Fibroblast of the conjunctiva (primary cell): ENCODE measurements around the gene LBR.
A peak's percentile ranks its signal among the peaks of the same experiment; 100 is the strongest.
"Not testable (repeated sequence)": the region's sequence is repeated elsewhere in the genome, so short reads cannot be mapped to it uniquely, and the experiment has no call there.

Experiments
- DNase-seq: peaks from one replicate; pipeline ENCODE4 v3.0.0-alpha.2; 2010; ENCODE audit warnings: low read depth

LBR gene

DNA sequence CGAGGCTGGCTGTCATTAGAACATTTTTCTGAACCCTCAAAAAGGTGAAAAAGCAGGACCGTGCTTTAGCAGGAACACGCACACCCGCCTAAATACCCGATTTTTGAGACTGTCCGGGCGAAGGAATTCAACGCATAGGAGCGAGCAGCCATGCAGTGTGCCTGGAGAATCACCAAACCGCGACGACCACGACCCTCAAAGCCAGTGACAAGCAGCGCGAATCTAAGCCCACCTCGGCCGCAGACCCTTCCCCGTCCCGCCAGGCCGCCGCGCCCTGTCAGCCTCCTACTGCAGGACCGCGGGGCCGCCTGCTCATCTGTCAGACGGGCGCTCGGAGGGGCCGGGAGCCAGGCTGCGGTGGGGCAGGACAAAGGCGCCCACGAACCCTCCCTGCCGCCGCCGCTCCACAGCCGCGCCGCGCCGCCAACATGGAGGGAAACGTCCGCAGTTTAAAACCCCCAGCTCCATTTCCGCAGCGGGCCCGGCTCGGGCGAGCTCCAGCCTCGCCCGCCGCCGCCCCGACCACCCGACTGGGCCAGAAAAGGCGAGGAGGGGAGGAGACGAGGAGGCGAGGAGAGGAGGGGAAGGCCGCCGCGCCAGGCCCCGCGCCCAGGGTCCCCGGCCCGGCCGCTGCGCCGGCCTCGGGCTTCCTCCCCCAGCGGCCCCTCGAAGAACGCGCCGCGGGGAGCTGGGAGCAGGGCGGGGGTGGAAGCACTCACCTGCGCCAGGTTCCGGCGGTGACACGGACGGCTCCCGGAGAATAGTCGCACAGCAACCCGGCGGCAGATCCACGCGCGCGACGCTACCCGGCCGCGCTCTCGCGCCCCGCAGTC is at the start of gene LBR:
TSS of gene LBR (minus strand) at position 804 of the 833 bp plus-strand sequence. CDS start 3,963 bp downstream, outside the sequence.
- DNase-seq, result no peak

DNA sequence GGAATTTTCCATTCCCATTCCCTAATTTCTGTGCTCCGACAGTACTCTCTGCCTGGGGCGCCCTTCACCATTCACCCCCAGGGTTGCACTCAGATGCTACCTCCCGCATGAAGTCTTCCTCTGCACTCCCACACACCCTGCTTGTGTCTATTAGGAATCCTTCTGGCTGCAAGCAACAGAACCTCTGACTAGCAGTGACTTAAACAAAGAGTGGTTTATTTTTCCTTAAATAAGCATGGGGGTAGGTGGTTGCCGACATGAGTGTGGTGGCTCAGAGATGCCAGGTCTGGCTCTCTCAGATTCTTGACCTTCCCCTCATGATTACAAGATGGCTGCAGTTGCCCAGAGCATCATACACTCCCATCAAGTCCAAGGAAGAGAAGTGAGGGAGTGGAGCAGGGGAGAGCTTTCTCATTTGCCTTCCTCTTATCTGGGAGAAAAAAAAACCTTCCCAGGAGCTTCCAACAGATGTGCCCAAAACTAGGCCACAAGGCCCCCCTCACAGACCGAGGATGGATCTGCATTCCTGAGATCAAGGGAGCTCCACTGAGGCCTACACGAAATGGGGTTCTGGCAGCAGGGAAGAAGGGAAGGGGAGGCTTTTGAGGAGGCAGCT is 49.6 kb upstream of the LBR start:
- DNase-seq, result no peak

DNA sequence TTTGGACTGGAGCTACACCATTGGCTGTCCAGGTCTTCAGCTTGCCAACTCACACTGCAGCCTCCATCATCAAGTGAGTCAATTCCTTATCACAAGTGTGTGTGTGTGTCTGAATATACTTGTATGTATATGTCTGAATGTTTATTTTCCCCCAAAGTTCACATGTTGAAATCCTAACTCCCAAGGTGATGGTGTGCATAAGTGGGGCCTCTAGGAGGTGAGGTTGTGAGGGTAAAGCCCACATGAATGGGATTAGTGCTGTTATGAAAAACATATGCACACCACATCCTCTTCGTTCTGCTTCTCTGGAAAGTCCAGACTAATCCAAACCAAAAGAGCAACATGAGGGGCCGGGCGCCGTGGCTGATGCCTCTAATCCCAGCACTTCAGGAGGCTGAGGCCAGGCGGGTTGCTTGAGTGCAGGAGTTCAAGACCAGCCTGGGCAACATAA is 48.7 kb upstream of the LBR start:
- DNase-seq, result peak; percentile 62

DNA sequence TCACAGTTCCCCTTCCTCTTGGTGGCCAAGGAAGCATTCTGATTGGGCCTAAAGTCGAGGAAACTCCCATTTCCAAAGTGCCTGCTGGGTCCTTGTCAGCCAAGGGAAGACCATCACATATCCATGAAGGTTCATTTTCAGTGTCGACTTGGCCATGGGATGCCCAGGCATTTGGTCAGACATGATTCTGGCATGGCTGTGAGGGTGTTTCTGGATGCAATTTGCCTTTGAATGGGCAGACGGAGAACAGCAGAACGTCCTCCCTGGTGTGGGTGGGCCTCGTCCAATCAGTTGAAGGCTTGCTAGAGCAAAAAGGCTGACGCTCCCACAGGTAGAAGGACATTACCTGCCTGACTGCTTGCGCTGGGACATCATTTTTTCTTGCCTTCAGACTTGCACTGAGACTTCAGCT is 48.3 kb upstream of the LBR start:
- DNase-seq, result no peak

DNA sequence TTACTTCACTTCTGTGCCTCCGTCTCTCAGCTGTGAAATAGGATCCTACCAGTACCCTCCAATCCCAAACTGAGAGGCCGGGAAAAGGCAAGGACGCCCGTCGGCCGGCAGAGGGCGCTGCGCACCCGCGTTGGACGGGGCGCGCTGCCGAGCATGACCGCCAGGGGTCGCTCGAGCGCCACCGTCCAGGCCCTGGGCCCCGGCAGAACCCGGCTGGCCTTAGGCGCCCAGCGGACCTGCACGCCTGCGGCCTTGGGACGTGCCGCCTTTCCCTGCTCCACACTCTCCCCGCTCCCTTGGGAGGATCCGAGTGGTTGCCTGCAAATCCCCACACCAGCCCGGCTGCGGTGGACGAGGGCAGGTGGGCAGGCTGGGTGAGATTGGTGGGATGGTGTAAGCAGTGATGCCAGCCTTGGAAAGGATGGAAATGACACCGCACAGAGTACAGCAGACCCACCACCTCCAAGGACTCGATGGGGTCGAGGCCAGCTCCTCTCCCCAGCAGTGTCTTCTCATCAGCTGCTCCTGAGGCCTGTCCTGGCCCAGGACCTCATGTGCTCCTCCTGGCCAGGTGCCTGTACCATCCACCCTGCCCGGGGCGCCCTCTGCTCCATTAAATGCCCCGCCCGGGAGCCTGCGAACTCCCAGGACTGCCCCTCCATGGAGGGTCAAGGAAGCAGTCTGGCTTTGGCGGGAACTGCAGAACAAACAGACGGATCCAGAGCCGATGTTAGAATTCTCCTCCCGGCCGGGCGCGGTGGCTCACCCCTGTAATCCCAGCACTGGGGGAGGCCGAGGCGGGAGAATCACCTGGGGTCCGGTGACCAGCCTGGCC is 47.4 kb upstream of the LBR start:
- DNase-seq, result peak; percentile 22

DNA sequence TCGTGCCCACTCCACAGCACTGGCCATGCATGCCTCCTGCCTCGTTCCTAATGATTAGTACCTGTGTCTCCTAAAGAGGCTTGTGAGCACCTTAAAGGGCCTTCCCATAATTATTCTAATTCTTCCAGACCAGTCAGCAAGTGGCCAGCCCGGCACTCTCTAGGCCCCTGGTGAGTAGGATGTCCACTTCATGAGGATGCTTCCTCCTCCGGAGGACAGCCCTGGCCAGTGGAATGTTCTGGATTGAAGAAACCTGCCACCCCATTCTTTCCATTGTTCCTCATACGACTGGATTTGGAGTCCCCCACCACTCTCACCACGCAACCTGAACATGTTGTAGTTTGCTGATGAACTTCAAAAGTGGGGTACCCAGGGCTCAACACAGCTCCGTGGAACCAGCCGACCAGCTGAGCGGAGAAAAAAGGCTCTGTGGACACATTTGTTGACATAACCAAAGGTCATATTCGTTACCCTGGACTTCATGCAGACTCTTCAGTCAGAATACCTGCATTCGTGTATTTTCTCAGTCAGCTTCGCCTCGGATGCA is 46.7 kb upstream of the LBR start:
- DNase-seq, result no peak

DNA sequence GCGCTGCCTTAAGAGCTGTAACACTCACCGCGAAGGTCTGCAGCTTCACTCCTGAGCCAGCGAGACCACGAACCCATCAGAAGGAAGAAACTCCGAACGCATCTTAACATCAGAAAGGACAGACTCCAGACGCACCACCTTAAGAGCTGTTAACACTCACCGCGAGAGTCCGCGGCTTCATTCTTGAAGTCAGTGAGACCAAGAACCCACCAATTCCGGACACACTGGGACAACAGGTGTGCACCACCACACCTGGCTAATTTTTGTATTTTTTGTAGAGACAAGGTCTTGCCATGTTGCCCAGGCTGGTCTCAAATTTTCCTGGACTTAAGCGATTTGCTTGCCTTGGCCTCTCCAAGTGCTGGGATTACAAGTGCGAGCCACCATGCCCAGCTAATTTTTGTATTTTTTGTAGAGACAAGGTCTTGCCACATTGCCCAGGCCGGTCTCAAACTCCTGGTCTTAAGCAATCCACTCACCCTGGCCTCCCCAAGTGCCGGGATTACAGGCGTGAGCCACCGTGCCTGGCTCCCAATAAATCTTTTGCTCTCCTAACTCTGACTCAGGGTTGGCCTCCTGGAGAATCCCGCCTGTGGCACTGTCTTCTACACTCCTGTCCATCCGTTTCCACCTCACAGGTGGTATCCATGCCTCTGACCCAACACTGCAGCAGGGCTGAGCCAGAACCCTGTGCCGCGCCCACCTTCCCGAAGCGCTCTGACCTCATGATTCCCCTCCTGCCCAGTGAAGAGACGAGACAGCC is 46.0 kb upstream of the LBR start:
- DNase-seq, result not testable (repeated sequence)

DNA sequence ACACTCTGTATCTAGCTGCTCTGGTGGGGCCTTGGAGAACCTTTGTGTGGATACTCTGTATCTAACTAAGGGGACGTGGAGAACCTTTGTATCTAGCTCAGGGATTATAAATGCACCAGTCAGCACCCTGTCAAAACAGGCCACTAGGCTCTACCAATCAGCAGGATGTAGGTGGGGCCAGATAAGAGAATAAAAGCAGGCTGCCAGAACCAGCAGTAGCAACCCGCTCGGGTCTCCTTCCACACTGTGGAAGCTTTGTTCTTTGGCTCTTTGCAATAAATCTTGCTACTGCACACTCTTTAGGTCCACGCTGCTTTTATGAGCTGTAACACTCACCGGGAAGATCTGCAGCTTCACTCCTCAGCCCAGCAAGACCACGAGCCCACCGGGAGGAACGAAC is 45.4 kb upstream of the LBR start:
- DNase-seq, result not testable (repeated sequence)

DNA sequence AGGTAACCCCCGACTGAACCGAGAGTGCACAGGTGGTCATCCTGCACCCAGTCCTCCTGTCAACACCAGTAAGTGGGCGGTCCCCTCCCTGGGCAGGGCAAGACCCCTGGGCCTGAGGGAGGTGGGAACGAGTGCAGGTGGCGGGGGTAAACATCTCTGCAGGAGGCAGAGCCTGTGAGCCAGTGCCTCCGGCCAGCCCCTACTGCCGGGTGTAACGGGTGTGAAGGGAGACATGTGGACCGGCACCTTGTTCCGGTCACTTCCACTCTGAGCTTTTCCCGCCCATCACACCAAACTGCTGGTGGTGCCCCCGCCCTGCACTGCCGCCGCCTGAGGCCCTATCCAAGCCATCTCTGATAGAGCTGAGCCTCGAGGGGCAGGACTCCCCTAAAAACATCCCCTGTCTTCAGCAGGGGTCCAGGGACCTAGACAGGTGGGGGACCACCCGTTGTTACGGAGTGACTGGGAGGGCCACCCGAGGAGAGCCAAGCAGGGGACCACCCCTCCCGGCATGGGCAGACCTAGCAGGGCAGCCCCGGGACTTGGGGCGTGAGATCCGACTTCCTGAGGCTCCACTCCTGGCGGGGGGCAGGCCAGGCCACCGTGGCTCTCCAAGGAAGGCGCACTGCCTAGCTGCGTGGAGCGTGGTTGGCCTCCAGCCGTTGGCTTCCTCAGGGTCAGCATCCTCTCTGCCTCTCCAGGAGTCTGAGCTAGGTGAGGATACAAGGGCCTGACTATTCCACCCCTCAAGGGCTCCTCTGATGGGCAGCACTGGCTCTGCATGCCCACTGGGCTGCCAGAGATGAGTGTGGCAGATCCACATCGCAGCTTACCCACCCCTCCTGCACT is 43.8 kb upstream of the LBR start:
- DNase-seq, result no peak

DNA sequence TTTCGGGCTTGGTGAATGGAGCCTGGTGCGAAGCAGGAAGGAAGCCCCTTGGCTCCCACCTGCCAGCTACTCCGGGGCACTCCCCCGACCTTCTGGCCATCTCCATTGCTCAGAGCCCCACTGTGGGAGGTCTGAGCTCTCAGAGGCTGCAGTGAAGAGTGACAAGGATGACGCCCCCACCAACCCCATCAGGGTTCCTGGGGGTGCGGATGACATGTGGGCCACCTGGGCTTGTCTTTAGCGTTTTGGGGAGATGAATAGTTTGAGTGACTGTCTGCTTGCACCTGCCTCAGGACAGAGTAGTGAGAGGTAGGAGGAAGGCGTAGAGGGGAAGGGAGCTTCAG is 43.2 kb upstream of the LBR start:
- no peak for DNase-seq

DNA sequence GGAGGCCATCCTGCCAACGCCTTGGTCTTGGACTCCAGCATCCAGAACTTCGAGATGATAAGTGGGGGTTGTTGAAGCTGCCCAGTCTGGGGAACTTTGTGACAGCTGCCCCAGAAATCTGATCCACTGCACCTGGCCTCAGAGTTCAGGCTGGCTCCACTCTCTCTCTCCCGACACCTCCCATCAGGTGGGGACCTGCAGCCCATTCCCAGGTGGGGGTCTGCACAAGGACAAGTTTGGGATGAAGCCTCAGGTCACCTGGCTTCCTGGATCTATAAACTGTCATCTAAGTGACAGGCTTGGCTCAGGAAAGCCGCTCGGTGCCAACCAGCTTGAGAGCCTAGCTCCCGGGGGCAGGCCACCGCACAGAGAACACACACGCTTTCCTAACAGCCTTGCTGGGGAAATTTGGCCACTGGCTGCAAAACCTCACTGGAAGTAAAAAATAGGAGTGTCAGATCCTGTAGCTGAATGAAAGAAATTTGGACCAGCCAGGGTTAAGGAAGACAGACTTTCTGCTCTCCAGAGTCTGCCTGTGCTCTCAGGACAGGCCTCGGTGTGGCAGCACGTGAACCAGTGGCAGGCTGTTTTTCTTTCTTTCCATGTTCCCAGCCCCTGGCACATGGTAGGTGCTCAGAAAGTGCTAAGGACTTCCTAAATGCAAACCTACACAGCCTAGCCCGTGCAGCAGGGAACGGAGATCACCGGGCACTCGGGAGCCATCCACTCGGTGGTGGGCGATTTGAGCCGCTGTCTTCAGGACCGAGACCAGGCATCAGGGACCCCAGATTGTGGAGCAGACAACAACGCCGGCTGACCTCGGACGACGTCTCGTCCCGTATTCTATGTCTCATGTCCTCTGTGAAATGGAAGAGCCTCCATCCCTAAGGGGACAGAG is 42.6 kb upstream of the LBR start:
- DNase-seq, result no peak

DNA sequence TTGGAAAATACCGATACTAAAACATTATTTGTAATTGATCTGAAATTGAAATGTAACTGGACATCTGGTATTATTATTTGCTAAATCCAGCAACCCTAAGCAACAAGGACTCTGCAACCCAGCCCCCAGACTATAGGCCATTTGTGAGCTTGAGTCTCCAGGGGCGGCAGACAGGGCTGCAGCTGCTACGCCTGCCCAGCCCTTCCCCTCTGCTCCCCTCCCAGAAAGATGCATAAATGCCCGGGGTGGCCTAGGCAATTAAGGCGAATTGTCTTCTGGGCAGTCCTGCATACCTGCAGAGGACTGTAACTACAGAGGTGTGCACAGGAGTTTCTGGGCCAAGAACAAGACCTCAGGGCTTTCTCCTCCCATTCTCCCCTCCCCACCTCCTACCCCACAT is 41.2 kb upstream of the LBR start:
- no peak for DNase-seq

DNA sequence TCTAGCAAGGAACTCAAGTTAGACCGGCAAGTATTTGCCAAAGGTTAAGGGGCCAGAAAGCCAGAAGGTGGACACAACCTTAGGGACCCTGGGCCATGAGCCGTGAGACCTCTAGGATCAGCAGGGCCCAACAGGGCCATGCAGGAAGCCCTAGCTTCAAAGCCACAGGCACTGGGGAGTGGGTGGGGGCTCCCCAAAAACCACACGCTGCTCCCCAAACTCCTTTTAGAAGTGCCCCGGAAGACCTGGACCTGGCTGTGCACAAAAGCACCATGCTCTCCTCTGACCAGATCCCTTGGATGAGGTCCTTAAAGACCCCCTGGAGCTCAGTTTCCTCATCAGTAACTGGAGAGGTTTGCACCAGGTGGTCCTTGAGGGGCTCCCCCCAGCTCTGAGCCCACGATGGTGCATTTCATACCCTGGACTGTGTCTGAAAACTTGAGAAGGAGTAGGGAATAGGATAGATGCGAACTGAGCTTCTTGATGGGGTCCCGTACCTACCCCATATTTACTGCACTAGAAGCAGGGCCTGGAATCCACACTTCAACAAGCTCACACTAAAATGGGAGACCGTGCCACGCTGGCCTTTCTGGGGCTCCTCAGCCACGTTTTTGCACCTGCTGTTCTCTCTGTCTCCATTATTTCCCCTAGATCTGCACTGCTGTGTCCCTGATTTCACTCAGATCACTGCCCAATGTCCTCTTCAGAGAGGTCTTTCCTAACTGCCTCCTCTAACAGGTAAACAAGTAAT is 40.6 kb upstream of the LBR start:
- DNase-seq, result no peak

DNA sequence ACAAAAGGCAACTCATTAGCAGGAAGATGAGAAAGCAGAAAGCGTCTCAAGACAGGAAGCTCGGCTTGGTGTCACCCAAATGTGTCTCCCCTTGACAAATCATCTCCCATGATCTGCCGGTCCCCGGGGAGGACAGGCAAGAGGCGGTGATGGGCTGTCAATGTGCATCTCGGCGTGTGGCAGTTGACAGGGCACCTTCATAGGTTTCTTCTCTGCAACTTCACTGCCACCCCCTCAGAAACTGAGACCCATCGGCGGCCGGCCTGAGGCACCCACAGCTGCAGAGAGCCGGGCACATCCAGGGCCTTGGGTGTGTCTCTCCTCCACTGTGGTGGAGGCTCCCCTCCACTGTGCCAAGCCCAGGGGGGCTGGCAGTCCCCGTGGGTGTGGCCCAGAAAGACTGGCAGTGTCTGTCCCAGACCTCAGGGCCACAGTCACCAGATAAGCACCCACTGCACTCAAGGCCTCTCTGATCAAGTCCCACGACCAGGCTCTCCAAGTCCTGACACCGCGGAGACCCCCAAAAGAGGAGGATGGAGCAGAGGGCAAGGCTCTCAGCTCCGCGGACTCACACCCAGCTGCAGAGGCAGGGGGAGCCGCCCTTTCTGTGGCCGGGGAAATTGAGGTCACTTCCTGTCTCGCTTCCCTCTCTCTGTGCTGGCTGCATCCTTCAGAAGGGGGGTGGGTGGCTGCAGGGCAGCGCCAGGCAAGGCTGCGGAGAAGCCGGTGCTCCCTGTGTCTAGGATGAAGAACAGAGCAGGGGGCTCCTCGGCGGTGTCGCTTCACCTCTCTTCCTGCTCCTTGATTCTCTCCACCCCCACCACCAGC is 39.6 kb upstream of the LBR start:
- DNase-seq, result no peak

DNA sequence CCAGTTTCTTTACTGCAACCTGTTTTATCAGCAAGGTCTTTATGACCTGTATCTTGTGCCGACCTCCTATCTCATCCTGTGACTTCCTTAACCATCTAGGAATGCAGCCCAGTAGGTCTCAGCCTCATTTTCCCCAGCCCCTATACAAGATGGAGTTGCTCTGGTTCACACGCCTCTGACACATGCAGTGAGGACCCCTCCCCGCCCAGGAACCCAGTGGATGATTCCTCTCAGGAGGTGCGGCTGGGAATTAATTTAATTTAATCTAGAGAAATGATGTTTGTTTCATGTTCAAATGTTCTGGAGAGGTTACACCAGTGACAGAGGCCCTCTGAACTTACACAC is 39.0 kb upstream of the LBR start:
- no peak for DNase-seq

DNA sequence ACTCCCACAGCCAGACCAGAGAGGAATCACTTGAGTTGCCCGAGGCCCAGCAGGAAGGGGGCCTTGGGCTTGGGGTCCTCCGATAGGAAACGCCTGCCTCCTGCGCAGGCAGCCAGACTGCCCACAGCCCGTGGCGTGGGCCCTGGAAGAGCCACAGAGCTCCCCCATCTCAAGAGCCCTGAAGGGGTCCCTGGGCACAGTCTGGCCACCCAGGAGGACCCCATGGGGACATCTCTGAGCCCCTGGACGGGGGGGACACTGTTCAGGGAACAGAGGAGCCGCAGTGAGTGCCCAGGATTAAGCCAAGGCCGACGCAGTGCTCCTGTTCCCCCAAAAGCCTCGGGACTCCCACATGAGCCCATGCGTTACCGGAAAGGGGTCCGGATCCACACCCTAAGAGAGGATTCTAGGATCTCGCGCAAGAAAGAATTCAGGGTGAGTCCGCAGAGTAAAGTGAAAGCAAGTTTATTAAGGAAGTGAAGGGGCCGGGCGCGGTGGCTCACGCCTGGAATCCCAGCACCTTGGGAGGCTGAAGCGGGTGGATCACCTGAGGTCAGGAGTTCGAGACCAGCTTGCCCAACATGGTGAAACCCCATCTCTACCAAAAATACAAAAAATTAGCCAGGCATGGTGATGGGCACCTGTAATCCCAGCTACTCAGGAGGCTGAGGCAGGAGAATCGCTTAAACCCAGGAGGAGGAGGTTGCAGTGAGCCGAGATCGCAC is 38.1 kb upstream of the LBR start:
- no peak for DNase-seq
